ENCODE measurements around the gene ZNF207. TPM values are rescaled to one million over a fixed set of nuclear protein-coding genes. Genes with fewer than 3 reads are reported as not detected.

Gene ZNF207
- total RNA-seq, 2 experiments from 2014 or later = 271 to 292 TPM

Small RNA genes within 50 kb of the gene (microRNA-seq; reads per million reads assigned to microRNA genes)
- gene MIR632 = 1.3 reads per million

Other genes with a start within 250 kb of the ZNF207 start
- 10 to 100 TPM; 25.7 to 28.2 TPM for gene RHOT1, start 207.7 kb upstream of the ZNF207 start, total RNA-seq
- under 1 TPM; 0.29 to 0.54 TPM for gene RHBDL3, start 84.3 kb upstream of the ZNF207 start, total RNA-seq
- gene C17orf75, start 8.0 kb upstream of the ZNF207 start, total RNA-seq = 10 to 100 TPM; 32.3 to 39.0 TPM
- gene PSMD11, start 94.4 kb downstream of the ZNF207 start, total RNA-seq = 100 to 1,000 TPM; 110 to 139 TPM
- gene CDK5R1, start 136.8 kb downstream of the ZNF207 start, total RNA-seq = 1 to 10 TPM; 3.3 to 3.5 TPM

Measured in activated CD8-positive, alpha-beta memory T cell treated with anti-CD3 and anti-CD28 coated beads, Interleukin-2, amount 10 ng/mL, durations not matched to agents 7 days and 5 days (primary cell).